Measurements from ENCODE around the gene MCCC1.

- no peak for TF ChIP-seq CTCF (optimal IDR thresholded peaks at IDR 0.05 in 1 of 3, IDR thresholded peaks at IDR 0.05 in 1 of 3, conservative IDR thresholded peaks at IDR 0.05 in 1 of 3; ENCODE audit: extremely low read depth in 1 of 3, insufficient read depth in 2 of 3, low read length in 3 of 3)
- no peak for TF ChIP-seq EZH2 (IDR thresholded peaks at IDR 0.05; ENCODE audit: low read length)
Observed at GRCh38 chr3:183022936-183023516, 76.3 kb downstream of the MCCC1 start.
